NCI-H510A (cell line): ENCODE results near the gene ROR2.

ENCODE experiments used
- DNase-seq: peaks from one replicate; lab custom pipeline; 2025; lab: John Stamatoyannopoulos, UW

ROR2 gene

DNA sequence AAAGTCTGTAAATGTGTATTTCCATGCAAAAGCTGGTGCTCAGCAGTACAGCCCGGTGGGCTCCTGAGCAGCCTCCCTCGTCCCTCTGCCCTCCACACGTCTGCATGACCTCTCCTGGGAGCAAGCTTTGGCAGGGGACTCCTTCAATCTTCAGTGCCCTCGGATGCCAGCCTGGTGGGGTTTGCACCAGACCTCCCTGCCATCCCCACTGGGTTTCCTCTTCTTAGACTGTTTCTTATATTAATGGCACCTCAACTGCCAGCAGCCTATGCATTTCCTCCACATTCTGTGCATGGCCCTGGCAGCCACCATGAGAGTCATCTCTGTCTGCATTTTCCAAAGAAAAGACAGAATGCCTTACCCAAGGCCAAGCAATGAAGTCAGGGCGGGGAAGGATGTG is 108.4 kb downstream of the ROR2 start:
- DNase-seq, result no peak

DNA sequence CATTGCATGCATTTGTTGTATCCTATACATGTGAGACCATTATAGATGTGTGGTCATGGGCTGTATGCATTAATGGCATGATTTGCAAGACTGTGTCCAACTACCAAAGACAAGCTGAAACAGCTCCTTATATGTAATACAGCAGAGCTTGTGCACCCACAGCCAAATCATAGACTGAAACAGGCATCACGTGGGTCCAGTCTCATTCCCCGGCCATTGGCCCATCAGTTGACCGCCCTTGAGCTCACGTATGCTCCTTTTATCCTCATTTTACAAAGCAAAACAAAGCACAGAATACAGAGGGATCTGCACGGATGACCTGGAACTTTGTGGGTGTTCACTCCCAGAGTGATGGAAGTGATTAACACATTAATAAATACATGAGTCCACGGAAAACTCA is 109.1 kb downstream of the ROR2 start:
- no peak for DNase-seq

DNA sequence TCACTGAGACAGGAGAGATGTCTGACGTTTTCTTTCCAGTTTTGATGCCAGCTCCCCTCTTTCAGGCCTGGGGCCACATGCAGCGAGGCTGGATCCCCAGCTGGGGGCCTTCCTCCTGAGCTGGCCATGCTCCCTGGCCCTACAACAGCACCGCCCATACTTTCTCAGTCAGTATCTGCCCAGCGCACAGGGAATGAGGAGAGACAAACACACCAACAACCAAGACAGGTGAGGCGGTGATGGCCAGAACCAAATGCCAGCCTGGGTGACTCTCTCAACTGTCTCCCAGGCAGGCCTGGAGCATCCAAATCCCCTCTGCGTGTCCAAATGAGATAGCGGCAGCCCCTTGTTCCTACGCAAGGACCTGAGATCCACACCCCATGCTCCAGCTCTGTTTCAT is 109.6 kb downstream of the ROR2 start:
- no peak for DNase-seq

DNA sequence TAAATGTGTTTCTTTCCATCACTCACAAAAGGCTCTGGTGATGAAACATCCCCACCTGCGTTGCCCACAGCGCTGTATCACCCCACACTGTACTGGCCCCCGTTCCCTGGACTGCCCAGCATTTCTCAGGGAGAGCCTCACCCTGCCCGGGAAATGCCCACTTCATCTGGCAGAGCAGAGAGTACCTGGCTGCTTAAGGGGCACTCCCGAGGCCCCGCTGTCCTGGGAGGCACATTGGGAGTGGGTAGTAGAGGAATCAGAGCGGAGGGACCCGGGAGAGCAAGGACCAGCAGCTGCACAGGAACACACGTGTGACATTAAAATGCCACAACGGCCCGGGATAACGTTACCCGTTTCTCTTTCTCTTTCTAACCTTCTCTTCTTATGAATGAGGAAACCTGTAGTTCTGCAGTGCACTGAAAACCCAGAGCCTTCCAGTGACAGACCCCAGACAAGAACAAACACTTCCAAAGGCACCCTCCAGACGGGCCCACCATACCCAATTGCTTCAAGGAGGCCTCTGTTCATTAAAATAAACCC is 110.0 kb downstream of the ROR2 start:
- no peak for DNase-seq

DNA sequence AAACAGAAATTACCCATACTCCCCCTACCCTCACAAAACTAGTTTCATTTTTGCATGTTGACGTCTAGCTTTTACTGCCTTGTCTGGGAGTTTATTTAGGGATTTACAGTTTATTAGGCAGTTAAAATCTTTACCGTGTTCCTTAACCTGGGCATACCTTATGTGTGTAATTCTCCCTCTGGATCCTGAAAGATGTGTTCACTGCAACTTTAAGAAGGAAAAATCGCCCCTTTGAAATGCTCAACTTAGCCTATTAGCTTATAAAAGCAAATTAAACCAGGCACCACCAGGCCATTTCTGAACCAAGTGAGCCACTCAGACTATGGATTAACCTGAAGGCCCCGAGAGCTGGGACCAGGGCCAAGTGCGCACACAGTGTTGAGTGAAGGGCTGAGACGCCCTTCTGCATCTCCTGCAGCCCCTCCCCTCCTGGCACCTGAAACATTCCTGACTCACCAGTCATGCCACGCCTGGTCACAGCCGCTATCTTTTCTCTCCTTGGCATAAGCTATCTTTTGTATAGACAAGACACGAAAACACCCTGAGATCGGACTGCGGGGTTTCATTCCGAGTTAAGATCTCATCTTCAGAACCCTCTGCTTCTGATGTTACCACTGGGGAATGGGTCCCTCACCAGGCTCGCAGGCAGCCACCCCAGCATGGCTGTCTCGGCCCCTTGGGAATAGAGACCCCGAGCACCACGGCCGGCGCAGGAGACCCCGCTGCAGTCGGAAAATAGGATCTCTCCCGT is 111.9 kb downstream of the ROR2 start:
- DNase-seq, result peak; percentile 59

DNA sequence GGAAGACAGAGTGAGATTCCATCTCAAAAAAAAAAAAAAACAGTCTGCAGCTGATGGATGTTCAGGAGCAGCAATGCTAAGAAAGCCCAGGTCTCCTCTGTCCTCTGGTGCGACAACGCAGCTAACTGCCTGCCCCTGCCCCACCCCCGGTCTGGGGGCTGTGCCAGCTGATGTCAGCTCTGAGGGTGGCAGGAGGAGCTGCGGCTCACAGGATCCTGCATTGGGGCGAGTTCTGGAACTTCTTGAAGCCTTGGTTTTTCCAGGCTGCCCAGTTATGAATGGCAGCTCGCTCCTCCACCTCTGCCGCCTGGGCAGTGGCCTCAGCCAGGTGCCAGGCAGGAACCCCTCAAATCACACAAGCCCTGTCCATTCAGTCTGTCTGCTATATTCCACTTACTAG is 113.5 kb downstream of the ROR2 start:
- DNase-seq, result no peak

DNA sequence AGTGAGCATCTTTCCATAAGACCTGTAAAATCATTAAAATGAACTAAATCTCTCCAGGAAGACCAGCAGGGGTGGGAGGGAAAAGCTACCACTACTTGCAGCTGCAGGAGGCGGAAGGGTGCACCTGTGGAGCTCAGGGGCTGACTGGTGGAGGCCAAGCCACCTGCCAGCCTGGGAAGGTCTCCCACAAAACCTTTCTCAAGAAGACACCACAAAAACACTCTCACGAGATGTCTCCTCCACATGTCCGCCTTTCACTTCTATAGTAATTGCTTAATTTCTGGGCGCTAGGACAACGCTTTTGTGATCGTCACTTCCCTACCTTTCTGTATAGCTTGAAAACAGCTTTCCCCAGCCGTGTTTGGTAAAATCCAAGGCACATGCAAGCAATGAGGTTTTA is 114.4 kb downstream of the ROR2 start:
- no peak for DNase-seq

DNA sequence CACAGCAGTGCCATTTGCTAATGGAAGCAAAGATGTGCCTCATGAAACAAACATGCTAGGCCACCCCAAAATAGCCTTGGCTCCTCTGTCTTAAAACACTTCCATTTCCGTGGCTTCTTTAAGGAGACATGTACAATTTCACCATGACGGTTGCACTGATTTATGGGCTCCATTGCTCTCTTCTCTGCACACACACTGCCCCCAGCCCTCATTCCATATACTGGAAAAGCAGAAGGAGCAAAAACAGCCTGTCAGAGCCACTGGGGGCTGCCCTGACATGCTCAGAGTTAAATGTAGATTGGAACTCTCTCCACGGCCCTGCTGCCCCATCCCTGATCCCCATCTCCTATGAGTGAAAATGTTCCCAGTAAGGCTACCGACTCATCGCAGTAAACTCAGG is 114.8 kb downstream of the ROR2 start:
- DNase-seq, result no peak

DNA sequence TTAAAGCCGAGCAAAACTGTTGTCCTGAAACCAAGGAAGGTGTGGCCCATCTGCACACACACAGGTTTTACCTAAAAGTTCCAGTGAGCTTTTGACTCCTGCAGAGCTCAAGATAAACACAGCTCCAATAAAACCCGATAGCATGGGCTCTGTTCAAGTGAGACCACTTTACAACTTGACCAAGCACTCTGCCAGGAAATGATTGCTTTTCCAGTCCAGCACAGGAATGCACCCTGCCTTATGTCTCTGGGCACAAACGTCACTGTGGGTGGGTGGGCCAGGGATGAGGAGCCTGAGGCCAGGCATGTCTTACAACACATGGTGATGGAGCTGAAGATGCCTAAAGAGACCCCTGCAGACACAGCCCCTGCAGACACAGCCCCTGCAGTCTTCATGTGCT is 115.3 kb downstream of the ROR2 start:
- no peak for DNase-seq

DNA sequence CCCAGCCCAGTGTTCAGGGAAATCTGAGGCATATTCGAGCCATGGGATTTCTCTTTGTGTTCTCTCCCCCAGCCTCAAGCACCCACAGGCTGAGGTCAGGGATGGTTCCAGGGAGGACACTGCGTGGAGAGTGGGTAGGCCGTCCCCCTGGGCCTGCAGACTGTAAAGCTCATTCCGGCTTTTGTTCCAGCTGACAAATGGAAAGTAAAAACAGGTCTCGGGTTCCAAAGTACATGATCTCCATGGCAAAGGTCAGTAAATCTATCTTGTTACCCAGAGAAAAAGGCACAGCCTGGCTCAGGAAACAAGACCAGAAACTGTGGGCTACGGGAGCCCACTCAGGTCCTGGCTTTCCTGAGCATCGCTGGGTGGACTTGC is 116.2 kb downstream of the ROR2 start:
- DNase-seq, result no peak

DNA sequence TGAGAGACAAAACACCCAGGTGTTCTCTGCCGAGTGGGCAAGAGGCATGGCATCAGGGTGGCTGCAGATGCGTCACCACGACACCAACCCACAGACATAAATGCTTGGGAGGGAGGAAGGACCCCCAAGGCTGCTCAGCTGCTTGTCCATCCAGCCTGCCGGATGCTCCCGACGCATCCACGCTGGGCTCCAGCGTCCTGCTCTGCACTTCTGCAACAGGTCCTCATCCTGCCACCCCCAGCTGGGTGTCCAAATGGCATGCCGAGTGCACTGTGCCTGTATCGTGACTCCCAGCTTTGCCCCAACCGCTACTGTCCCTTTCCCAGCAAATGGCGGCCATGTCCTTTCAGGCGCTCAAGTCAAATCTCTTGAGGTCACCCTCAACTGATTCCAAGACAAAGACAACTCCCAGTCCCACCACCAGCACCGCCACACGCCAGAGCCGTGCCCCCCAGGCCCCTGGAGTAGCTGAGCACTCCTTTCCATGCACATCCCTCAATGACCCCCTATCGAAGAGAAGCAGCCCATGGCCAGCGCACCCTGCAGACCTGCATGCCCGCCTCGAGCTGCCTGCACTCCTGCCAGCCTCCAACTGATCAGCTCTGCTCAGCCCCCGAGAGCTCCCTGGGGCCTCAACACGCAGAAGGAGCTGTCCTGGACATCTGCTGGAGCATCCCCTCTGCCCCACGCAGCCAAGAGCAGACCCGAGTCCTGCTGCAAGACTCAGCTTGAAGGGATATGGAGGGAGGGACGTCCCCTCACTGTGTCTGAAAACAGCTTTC is 116.7 kb downstream of the ROR2 start:
- no peak for DNase-seq

DNA sequence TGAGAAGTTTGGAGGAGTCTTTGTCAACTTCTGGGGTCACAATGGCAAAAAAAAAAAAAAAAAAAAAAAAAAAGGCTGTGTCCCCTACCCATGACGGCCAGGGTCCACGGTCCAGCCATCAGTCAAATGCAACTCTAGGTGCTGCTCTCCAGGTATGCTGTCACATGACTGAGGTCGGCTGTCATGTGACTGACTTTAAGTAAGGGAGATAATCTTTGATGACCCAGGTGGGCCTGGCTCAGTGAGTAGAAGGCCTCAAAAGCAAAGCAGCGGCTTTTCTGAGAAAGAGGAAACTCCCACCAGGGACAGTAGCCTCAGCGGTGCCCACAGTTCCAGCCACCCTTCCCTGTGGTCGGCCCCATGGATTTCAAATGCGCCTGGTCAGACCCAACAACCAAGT is 117.7 kb downstream of the ROR2 start:
- no peak for DNase-seq

DNA sequence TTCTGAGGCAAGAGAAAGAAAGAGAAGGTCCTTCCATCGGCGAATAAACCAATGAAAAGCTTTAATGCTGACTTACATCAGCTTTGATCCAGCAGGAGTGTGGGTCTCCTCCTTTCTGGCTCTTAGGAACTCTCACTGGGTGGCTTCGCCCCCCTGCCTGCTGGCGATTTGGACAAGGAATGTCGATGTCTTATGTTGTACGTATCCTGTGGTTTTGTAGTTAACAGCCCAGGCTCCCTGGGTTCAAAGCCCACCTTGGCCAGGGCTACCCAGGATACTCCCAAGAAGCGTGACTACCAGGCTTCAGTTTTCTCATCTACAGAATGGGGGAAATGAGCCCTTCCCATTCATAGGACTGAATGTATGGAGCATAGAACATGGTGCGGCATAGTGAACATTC is 124.2 kb downstream of the ROR2 start:
- no peak for DNase-seq

DNA sequence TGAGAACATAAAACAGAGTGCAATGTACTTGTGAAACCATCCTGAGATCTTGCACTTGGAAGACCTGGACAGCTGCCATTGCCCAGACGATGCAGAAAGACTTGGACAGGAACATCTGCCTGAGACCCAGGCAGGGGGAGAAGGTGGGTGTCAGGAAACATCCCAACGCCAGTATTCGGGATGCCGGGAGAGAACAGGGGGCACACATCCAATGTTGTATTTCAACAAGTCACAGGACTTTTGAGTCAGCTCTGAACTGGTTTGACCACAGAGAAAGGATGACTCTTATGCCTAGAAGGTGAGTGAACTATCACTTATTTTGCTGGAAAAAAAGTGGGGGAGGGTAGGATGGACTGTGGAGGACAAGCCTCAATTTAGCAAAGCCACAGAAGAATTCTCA is 124.6 kb downstream of the ROR2 start:
- DNase-seq, result no peak

DNA sequence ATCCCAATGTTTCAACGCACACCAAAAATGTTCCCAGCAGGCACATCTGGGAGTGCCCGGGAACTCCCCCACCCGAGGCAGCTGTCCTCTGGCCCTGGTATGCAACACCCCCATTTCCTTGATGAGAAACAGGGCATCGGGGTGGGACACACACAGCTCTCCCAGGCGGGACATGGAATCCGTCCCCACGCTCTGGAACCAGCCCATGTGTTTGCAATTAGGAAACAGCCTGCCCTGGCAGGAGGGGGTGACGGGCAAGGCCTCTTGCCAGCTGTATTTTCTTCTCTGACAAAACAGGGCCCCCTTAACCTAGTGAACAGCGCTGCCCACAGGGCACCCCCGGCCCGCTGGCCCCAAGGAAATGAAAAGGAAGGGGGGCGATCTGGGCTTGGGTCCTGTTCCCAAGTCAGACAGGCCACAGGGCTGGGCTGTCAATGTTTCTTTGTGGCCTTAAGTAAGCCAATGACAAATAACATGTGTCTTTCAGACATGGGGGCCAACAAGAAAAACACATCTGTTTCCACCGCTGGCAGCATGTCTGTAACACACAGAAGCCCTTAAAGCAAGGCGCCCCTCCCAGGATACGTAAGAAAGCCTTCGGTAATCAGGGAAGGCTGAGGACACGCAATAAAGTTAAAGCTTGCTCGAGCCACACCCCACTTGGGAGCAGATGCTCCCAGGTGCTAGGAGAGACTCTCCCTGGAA is 125.3 kb downstream of the ROR2 start:
- no peak for DNase-seq

DNA sequence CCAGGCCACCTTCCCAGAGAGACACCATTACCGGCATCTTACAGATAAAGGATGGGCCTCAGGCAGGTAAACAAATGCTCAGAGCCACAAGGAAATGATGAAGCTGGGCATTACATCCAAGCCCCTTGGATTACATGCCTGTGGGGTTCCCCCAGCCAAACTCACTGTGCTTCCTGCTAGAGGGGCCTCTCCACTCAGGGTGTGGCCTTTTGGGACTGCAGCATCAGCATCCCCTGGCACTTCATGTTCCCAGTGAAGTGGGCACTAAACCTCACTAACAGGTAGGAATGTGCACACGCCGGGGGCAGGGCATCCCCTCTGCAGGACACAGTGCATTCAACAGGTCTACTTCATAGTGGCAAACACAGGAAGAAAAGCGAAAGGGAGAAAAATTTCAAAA is 125.9 kb downstream of the ROR2 start:
- DNase-seq, result no peak

DNA sequence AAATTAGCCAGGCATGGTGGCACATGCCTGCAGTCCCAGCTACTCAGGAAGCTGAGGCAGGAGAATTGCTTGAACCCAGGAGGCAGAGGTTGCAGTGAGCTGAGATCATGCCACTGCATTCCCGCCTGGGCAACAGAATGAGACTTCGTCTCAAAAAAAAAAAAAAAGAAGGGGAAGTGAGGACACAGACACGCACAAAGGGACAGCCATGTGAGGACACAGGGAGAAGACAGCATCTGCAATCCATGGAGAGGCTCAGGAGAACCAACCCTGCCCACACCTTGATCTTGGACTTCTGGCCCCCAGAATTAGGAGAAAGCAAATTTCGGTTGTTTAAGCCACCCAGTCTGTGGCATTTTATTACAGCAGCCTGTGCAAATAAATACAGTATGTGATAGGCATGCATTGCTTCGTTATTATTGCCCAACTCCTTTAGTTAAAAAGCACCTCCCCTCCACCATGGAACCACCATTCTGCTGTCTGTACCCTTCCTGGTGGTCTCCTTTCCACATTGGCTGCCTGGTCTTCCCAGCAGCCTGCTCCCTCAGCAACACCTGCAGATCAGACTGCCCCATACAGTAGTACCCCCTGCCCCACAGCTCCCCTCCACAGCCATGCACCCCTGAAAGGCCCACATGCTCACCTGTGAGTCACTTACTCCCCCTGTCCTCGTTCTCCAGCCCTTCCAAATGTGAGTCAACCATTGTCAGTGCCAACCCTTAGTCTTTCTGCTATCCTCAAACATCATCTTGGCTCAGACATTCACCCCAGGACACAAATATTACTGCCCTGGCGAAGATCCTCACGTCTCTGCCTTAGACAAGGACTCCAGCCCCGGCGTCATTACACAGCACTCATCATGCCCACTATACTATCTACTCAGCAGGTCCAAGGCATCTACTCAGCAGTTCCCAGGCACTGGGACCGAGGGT is 128.8 kb downstream of the ROR2 start:
- no peak for DNase-seq

DNA sequence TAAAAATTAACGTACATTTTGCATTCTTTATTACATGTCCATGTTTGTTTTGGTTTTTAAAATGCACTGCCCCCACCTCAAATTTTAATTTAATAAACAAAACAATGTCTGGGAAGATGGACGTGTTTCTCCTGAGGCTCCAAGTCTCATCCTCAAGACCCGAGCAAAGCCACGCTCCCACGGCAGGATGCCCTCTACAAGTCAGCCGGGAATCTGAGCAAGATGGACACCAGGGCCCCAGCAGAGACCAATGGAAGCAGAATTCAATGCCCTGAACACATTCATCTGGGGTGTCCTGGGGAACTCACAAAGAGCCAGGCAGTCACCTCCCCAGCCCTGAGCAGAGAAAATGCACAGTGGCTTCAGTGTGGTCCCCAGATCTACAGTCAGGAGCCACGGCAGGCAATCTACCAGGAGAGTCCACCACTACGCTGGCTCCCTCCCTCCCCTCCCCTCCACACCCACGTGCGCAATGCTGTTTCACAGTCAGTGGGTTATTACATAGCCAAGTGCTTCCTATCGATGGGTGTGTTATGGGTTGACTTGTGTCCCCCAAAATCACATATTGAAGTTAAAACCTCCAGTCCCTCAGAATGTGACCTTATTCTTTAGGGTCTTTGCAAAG is 129.8 kb downstream of the ROR2 start:
- no peak for DNase-seq

DNA sequence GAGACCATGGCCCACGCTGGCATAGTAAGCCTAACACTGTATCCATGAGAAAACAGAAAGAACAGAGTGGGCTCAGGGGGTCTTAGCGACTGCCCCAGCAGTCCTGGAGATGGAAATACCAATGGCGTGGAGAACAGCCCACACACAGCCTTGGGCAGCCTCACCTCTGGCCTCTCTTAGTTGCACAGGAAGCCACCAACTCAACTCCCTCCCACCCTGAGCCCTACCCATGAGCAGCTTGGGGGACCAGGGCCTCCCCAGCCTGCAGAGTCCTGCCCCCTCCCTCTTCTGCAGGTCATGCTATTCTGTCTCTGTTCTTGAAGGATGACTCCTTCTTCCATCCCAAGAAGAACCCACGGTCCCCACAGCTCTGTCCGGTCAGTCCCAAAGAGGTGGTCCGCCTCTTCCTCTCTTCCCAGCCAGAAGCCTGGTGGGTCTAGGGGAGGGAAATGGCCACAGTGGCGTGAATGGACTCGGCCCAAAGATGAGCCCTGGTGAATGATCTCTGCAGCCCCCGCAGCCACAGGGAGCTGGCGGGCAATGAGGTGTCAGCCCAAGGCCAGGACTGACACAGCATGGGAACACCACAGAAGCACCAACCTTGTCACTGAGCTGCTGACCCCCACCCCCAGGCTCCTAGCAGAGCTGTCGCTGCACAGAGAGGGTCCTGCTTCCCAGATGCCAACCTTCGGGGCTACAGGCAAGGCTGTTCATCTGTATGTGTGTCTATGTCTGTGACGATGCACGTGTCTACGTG is 131.2 kb downstream of the ROR2 start:
- DNase-seq, result no peak

DNA sequence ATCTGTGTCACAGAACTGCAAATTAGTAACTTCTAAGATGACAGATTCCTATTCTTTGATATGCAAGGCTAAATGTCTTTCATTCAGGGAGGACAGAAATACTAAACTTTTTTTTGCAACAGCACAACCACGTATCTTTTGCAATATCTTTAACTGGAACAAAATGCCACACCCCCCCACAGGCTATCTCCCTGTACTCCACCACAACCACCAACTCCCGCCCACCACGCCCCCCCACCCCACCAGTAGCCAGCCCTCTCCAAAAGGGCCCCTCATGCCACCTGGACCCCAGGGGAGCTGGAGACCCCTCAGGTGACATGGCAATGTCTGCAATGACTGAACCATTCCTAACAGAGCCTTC is 131.8 kb downstream of the ROR2 start:
- no peak for DNase-seq
